ENCODE data around the gene ZNF678.

Gene ZNF678

GRCh38 chr1:227712648-227713047 is 149.3 kb downstream of the ZNF678 start:
- no peak for DNase-seq (ENCODE audit: low read depth in 3 of 3)

GRCh38 chr1:227718932-227719331 is 155.6 kb downstream of the ZNF678 start:
- no peak for DNase-seq (ENCODE audit: low read depth in 3 of 3)

- DNase-seq (ENCODE audit: low read depth in 3 of 3), result no peak
These were observed 160.1 kb downstream of the ZNF678 start for GRCh38 chr1:227723474-227723873.

- no peak for DNase-seq (ENCODE audit: low read depth in 3 of 3)
These were observed 161.7 kb downstream of the ZNF678 start for GRCh38 chr1:227725046-227725445.

- DNase-seq (ENCODE audit: low read depth in 3 of 3), result no peak
These were observed 163.0 kb downstream of the ZNF678 start for GRCh38 chr1:227726318-227726717.

Data from stimulated activated CD4-positive, alpha-beta T cell treated with anti-CD3 and anti-CD28 coated beads, TNF-alpha, amount 100 ng/mL, for 4 hours (primary cell).